AG04450 (cell line): ENCODE results near the gene NUCB1. TPM values are rescaled to one million over a fixed set of nuclear protein-coding genes. Genes with fewer than 3 reads are reported as not detected.
"Not testable (repeated sequence)": the region's sequence is repeated elsewhere in the genome, so short reads cannot be mapped to it uniquely, and the experiment has no call there.

Source experiments
- CTCF ChIA-PET: fragments of 300-600, 350-600 bp; formaldehyde crosslinking; extraction: SDS; loops from one replicate; lab custom pipeline; 2022; ENCODE audit warnings: antibody characterized with exemption, inconsistent platforms; lab: Charles Lee
- POLR2A ChIA-PET: fragments of 350-600 bp; formaldehyde crosslinking; extraction: SDS; loops from one replicate; lab custom pipeline; 2021; ENCODE audit warnings: antibody characterized with exemption, inconsistent platforms; lab: Yijun Ruan, JAX
- DNase-seq: peaks from one replicate; pipeline ENCODE4 v3.0.0-alpha.2; 2011; ENCODE audit warnings: low read depth, low spot score
- H3K27ac ChIP-seq: one replicate; pipeline ENCODE4 v1.5.1; 2012; ENCODE audit warnings: low read depth, low read length, control low read depth
- H3K27me3 ChIP-seq: one replicate; pipeline ENCODE4 v1.6.0; 2012; ENCODE audit warnings: low read length; ENCODE audit not compliant: control insufficient read depth, insufficient read depth
- H3K4me3 ChIP-seq: 2 replicates; pipeline ENCODE4 v1.5.1; 2011; ENCODE audit warnings: mild to moderate bottlenecking, low read depth, low read length, control low read depth
- H3K9me3 ChIP-seq: 2 replicates; pipeline ENCODE4 v1.5.1; 2012; ENCODE audit warnings: low read length; ENCODE audit not compliant: control insufficient read depth, insufficient read depth
- CTCF ChIP-seq: IDR thresholded peaks from 2 replicates; pipeline ENCODE4 v1.5.1; 2011; ENCODE audit warnings: low read depth, low read length, control low read depth, inconsistent platforms
- polyA plus RNA-seq: library from polyadenylated mRNA; depleted of rRNA; stranded (reverse); fragments of >200 nt; gene quantifications from 2 replicates; pipeline ENCODE4 v1.2.3, GENCODE V29; 2011

NUCB1 gene
- polyA plus RNA-seq, 1 experiment = 123 TPM

GRCh38 chr19:48906324-48906723 lies 6.2 kb downstream of the NUCB1 start:
- DNase-seq = no peak
- ChIA-PET CTCF (no interaction called here), POLR2A (interaction anchor here (2.0 kb wide), 1 partner anchor 34 kb away, joined by 4 read pairs; the partner anchor contains the start of gene PPP1R15A)
- Histone ChIP-seq H3K4me3 (no peak overlapping the region), H3K9me3 (no peaks in the 10 kb centered on the region; the same call in 1 of the 2 replicates), H3K27ac (no peak overlapping the region), H3K27me3 (no peaks in the 10 kb centered on the region)
- TF ChIP-seq CTCF = no peak

DNA sequence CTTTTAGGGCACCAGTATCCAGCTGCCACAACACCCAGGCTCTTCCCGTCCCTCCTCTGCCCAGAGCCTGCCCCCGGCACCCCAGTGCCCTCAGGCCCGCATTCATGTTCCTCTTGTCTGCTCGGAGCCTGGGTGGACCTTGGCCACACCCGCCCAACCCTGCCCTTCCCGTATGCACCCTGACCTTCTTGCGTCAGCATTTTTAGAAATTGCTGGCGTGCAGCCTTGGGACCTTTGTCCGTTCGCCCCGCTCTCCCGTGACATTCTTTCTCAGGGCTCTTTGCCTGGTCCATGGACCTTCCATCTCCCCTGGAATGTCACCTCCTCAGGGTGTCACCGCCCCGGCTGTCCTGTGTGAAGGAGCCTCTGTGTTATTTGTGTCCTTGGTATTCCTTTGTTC lies 7.6 kb downstream of the NUCB1 start:
- POLR2A ChIA-PET = no interaction called here
- Histone ChIP-seq H3K27me3 (no peaks in the 10 kb centered on the region), H3K9me3 (no peaks in the 10 kb centered on the region; the same call in 1 of the 2 replicates), H3K27ac (no peak overlapping the region), H3K4me3 (no peak overlapping the region)
- DNase-seq = no peak
- TF ChIP-seq CTCF = no peak
- CTCF ChIA-PET = no interaction called here

DNA sequence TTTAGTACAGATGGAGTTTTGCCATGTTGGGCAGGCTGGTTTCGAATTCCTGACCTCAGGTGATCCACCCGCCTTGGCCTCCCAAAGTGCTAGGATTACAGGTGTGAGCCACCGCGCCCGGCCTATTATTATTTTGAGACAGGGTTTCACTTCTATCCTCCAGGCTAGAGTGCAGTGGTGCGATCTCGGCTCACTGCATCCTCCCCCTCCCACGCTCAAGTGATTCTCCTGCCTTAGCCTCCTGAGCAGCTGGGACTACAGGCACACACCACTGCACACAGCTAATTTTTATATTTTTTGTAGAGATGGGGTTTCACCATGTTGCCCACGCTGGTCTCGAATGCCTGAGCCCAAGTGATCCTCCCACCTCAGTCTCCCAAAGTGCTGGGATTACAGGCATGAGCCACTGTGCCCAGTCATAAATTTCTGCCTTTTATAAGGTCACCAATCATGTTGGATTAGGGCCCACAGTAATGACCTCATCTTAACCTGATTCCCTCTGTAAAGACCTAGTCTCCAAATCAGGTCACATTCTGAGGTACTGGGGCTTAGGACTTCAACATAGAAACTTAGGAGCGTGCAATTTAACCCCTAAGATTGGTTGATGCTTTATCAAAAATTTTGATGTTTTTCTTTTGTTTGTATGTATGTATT lies 9.4 kb downstream of the NUCB1 start:
- H3K27me3 ChIP-seq, H3K4me3 ChIP-seq, DNase-seq, CTCF ChIA-PET, H3K9me3 ChIP-seq, H3K27ac ChIP-seq, POLR2A ChIA-PET: not testable (repeated sequence)

DNA sequence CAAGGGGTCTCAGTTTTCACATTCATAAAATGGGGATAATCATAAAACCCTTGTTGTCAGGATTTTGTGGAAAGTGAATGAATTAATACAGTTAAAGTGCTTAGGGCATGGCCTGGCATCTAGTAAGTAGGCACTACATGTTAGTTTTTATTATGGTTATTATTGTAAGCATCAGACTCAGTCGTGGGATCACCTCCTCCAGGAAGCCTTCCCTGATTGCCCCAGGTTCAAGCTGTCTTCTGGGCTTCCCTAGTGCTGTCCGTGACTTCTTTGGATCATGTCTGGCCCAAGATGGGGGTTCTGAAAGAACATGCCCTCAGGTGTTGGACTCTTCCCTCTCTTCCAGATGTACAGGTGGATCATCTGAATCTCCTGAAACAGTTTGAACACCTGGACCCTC lies 10.7 kb downstream of the NUCB1 start:
- TF ChIP-seq CTCF = no peak
- no peak overlapping the region for H3K4me3 ChIP-seq
- no peak for DNase-seq
- ChIA-PET POLR2A (no interaction called here), CTCF (interaction anchor here (0.7 kb wide), 2 partner anchors 42 to 81 kb away, joined by 3 to 4 read pairs; no protein-coding TSS in a partner anchor)
- H3K27ac ChIP-seq = no peak overlapping the region
- H3K27me3 ChIP-seq = no peaks in the 10 kb centered on the region
- no peaks in the 10 kb centered on the region; the same call in 1 of the 2 replicates for H3K9me3 ChIP-seq

DNA sequence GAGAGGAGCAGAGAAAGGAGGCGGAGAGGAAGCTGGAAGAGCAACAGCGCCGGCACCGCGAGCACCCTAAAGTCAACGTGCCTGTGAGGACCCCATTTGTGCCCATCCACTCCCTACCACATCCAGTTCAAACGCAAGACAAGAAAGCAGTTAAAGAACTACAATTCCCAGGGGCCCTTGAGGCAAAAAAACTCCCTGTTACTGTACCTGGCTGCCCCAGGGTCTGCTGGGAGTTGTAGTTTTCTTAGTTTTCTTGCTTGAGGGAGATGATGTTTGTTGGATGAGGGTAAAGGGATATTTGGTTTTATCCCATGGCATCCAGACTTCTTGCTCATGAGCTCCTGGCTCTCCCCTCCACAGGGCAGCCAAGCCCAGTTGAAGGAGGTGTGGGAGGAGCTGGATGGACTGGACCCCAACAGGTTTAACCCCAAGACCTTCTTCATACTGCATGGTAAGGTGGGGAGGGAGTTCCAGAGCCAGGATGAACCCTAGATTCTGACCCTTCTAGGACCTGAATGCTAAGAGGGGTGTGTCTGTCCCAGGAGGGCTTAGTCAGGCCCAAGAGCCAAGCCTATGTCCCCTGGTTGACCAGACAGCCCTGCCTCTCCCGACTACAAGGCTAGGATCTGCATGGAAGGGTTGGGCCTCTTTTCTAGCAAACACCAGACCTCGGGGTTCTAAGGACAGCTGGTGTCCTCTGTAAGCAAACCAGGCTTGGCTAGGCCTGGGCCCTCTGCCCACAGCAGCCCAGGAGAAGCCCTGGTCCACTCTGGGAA lies 13.2 kb downstream of the NUCB1 start:
- H3K4me3 ChIP-seq = no peak overlapping the region
- H3K27me3 ChIP-seq = no peaks in the 10 kb centered on the region
- no peak for TF ChIP-seq CTCF
- POLR2A ChIA-PET = interaction anchor here (0.6 kb wide), 1 partner anchor 15 kb away, joined by 8 read pairs; no protein-coding TSS in a partner anchor
- no peak overlapping the region for H3K27ac ChIP-seq
- no peak for DNase-seq
- CTCF ChIA-PET = no interaction called here
- no peaks in the 10 kb centered on the region for H3K9me3 ChIP-seq
